Measurements from ENCODE around the gene ZCCHC18. TPM values are rescaled to one million over a fixed set of nuclear protein-coding genes. Genes with fewer than 3 reads are reported as not detected.

Gene ZCCHC18
- total and polyA plus RNA-seq, 2 donors (not counting 1 experiment from before 2014, with no cell fraction given), result 16.9 to 28.2 TPM

- ChIA-PET CTCF (interaction anchor here (3.1 kb wide), 1 partner anchor 10 kb away, joined by 24 read pairs; no protein-coding TSS in a partner anchor), POLR2A (no interaction called here)
- Mint-ChIP-seq H3K9me3 (ENCODE audit: insufficient read depth) (no peaks in the 10 kb centered on the region), H3K27ac (peak overlapping the region; percentile 83), H3K4me1 (peaks cover 47% of the 10 kb centered on the region), H3K27me3 (no peaks in the 10 kb centered on the region), H3K4me3 (peak overlapping the region; percentile 61)
- Histone ChIP-seq H3K4me3 (ENCODE audit: control extremely low read depth in 1 of 5, extremely low read depth in 1 of 5, insufficient read depth in 1 of 5, low read depth in 2 of 5, low read length in 4 of 5) (no peak overlapping the region), H3K9ac (ENCODE audit: low read length) (no peak overlapping the region), H3K4me2 (replicated peaks; ENCODE audit: low read depth, low read length, poor library complexity, severe bottlenecking) (peak overlapping the region; percentile 0), H3K9me3 (ENCODE audit: control extremely low read depth in 1 of 3, control insufficient read depth in 2 of 3, insufficient read depth in 1 of 3, low read length in 2 of 3) (peaks cover 0 to 8% (median 0%) of the 10 kb centered on the region in 3 donors), H3K79me2 (ENCODE audit: control insufficient read depth, insufficient read depth, low read length) (no peaks in the 10 kb centered on the region), H3K36me3 (replicated peaks in 1 of 2; ENCODE audit: control extremely low read depth in 1 of 2, control insufficient read depth in 1 of 2, extremely low read depth in 1 of 2, insufficient read depth in 2 of 2, low read length in 1 of 2) (peaks cover 0 to 15% of the 10 kb centered on the region in 2 experiments), H3K4me1 (ENCODE audit: control insufficient read depth in 2 of 2, insufficient read depth in 2 of 2, low read length in 2 of 2) (peaks cover 36 to 52% of the 10 kb centered on the region in 2 donors), H3K27me3 (replicated peaks in 1 of 4; ENCODE audit: control extremely low read depth in 1 of 4, control insufficient read depth in 3 of 4, insufficient read depth in 4 of 4, low read length in 3 of 4) (no peaks in the 10 kb centered on the region), H3K27ac (ENCODE audit: low read length in 2 of 2) (peak overlapping the region; percentile 38 to 82), H2AFZ (ENCODE audit: insufficient read depth, low read depth, low read length, poor library complexity, severe bottlenecking) (no peak overlapping the region), H4K20me1 (ENCODE audit: control insufficient read depth, insufficient read depth, low read length, poor library complexity, severe bottlenecking) (no peaks in the 10 kb centered on the region)
- DNase-seq (no peak), ATAC-seq (ENCODE audit: low read depth) (no peak)
- intact Hi-C loops (cut with micrococcal nuclease), result loop anchor here (2.0 kb wide), 1 partner anchor 40 kb away; the partner anchor contains the start of gene FAM199X
- no CpG with 5 or more reads among the region's 2 CpGs for WGBS (ENCODE audit: insufficient coverage)
- TF ChIP-seq CTCF (IDR thresholded peaks at IDR 0.05), result no peak
- TF ChIP-seq EZH2 (IDR thresholded peaks at IDR 0.05; ENCODE audit: borderline replicate concordance, insufficient read depth, low read depth, low read length, poor library complexity, severe bottlenecking), result no peak
Measured at GRCh38 chrX:104126856-104127255, 14.5 kb downstream of the ZCCHC18 start.

- Histone ChIP-seq H4K20me1 (ENCODE audit: control insufficient read depth, insufficient read depth, low read length, poor library complexity, severe bottlenecking) (no peaks in the 10 kb centered on the region), H2AFZ (ENCODE audit: insufficient read depth, low read depth, low read length, poor library complexity, severe bottlenecking) (no peak overlapping the region), H3K79me2 (ENCODE audit: control insufficient read depth, insufficient read depth, low read length) (peaks cover 17% of the 10 kb centered on the region), H3K9me3 (ENCODE audit: control extremely low read depth in 1 of 3, control insufficient read depth in 2 of 3, insufficient read depth in 1 of 3, low read length in 2 of 3) (no peaks in the 10 kb centered on the region), H3K27ac (ENCODE audit: low read length in 2 of 2) (no peak overlapping the region), H3K27me3 (replicated peaks in 1 of 4; ENCODE audit: control extremely low read depth in 1 of 4, control insufficient read depth in 3 of 4, insufficient read depth in 4 of 4, low read length in 3 of 4) (no peaks in the 10 kb centered on the region), H3K4me1 (ENCODE audit: control insufficient read depth in 2 of 2, insufficient read depth in 2 of 2, low read length in 2 of 2) (peaks cover 22 to 28% of the 10 kb centered on the region in 2 donors), H3K36me3 (replicated peaks in 1 of 2; ENCODE audit: control extremely low read depth in 1 of 2, control insufficient read depth in 1 of 2, extremely low read depth in 1 of 2, insufficient read depth in 2 of 2, low read length in 1 of 2) (peaks cover 0 to 15% of the 10 kb centered on the region in 2 experiments), H3K9ac (ENCODE audit: low read length) (no peak overlapping the region), H3K4me2 (replicated peaks; ENCODE audit: low read depth, low read length, poor library complexity, severe bottlenecking) (no peak overlapping the region), H3K4me3 (ENCODE audit: control extremely low read depth in 1 of 5, extremely low read depth in 1 of 5, insufficient read depth in 1 of 5, low read depth in 2 of 5, low read length in 4 of 5) (no peak overlapping the region)
- Mint-ChIP-seq H3K4me1 (peaks cover 30% of the 10 kb centered on the region), H3K27ac (no peak overlapping the region), H3K4me3 (no peak overlapping the region), H3K9me3 (ENCODE audit: insufficient read depth) (no peaks in the 10 kb centered on the region), H3K27me3 (no peaks in the 10 kb centered on the region)
- POLR2A ChIA-PET, result no interaction called here
- no peak for DNase-seq
- ATAC-seq (ENCODE audit: low read depth), result no peak
- intact Hi-C loops (cut with micrococcal nuclease), result no loop called here
- WGBS (ENCODE audit: insufficient coverage), result 100% methylated on average over 1 of the region's 6 CpGs
- CTCF ChIA-PET, result no interaction called here
- TF ChIP-seq EZH2 (IDR thresholded peaks at IDR 0.05; ENCODE audit: borderline replicate concordance, insufficient read depth, low read depth, low read length, poor library complexity, severe bottlenecking) (no peak), CTCF (IDR thresholded peaks at IDR 0.05) (no peak)
Measured at GRCh38 chrX:104130808-104131207, 18.5 kb downstream of the ZCCHC18 start.
